GM12872 (cell line): ENCODE data around the gene SIK1.

Experiments
- CTCF ChIP-seq: IDR thresholded peaks from 3 replicates; pipeline ENCODE4 v1.5.1; 2011; ENCODE audit warnings: low read depth, mild to moderate bottlenecking, low read length, moderate library complexity; ENCODE audit not compliant: insufficient read depth

The SIK1 gene

DNA sequence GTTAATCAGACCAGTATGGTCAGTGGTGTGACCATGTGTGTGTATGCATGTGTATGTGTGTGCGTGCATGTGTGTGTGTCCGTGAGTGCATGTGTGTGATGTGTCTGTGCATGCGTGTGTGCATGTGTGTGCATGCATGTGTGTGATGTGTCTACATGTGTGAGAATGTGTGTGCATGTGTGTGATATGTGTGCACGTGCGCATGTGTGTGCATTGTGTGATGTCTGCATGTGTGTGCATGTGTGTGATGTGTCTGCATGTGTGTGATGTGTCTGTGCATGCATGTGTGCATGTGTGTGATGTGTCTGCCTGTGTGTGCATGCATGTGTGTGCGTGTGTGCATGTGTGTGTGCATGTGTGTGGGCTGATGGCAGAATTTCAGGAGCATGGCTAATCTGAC, 58.2 kb downstream of the SIK1 start:
- no peak for TF ChIP-seq CTCF

DNA sequence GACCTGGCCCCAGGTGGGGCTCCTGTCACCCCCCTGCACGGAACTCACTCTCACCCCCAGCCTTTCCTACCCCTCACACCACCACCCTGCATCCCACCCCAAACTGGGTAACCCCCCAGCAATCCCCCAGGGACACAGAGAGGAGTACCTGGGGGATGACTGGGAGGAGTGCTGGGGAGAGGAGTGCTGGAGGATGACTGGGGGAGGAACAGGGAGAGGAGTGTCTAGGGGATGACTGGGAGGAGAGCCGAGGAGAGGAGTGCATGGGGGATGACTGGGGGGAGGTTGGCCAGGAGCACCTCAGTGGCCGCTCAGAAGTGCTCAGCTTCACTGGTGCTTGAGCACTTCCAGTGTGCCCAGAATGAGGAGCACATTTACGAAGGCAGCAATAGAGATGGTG, 59.1 kb downstream of the SIK1 start:
- TF ChIP-seq CTCF, result no peak

GRCh38 chr21:43367296-43367695, 59.6 kb downstream of the SIK1 start:
- TF ChIP-seq CTCF, result no peak

DNA sequence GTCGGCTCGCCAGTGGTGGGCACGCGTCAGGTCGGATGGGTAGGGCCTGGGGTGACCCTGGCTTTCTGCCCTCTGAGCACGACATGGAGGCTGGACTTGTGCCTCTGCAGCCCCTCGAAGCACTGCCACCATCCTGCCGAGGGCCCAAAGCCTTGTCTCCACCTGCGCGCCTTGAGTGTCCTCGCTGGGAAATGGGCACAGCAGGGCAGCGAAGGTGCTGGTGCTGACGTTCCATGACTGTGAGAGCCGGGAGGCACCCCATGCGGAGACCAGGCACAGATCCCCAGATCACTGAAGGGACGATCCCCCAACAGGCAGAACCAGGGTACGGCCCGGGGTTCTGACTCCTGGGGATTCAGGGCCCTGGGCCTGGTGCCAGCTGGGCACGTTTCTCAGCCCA, 60.3 kb downstream of the SIK1 start:
- TF ChIP-seq CTCF, result no peak

DNA sequence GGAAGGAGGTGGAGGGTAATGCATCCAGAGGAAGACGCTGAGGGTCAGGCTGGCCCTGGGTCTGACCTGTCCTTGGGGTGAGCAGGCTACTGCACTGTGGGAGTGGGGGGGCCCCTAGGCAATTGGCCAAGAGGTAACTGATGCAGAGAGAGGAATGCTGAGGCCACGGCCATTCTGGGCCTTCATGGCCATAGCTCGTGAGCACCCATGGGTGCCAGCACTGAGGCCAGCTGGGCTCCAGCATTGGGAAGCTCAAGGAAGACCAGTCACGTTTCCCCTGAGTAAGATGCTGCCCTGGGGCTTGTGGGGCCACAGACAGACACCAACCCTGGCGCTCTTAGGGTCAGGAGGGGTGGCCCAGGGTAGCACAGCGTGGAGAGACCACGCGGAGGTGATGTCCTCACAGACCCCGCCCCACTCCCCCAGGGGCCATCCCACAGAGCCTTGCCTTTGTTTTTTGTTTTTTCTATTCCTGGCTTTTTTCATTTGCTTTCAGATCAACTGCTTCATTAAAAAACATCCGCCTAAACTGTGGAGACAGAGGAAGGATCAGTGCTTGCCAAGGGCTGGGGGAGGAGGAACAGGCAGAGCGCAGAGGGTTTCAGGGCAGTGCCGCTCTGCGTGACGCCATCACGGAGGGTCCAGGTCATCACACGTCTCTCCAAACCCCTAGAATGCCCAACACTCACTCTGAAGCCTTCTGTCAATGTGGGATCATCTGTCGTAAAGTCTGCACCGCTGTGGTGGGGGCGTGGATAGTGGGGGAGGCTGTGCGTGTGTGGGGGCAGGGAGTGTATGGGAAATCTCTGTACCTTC, 61.1 kb downstream of the SIK1 start:
- no peak for TF ChIP-seq CTCF

- no peak for TF ChIP-seq CTCF
Measured at GRCh38 chr21:43364851-43365424, 62.0 kb downstream of the SIK1 start.
